Left renal cortex interstitium (tissue), 4 donors: ENCODE results near the gene PRICKLE2. TPM values are rescaled to one million over a fixed set of nuclear protein-coding genes. Genes with fewer than 3 reads are reported as not detected.

ENCODE experiments used
- DNase-seq, 4 donors: peaks; one replicate each; pipeline ENCODE4 v3.0.0-alpha.2; 2013; ENCODE audit warnings: low read depth in 4 of 4, low spot score in 2 of 4, missing footprints in 1 of 4
- polyA plus RNA-seq, 4 donors: library from polyadenylated mRNA; unstranded; fragments of 120-200 nt; gene quantifications; one replicate each; pipeline ENCODE4 v1.2.1, GENCODE V29; 2013; ENCODE audit not compliant: insufficient read length in 4 of 4

The PRICKLE2 gene
- polyA plus RNA-seq, 4 donors = 16.5 to 24.1 (median 19.8) TPM

DNA sequence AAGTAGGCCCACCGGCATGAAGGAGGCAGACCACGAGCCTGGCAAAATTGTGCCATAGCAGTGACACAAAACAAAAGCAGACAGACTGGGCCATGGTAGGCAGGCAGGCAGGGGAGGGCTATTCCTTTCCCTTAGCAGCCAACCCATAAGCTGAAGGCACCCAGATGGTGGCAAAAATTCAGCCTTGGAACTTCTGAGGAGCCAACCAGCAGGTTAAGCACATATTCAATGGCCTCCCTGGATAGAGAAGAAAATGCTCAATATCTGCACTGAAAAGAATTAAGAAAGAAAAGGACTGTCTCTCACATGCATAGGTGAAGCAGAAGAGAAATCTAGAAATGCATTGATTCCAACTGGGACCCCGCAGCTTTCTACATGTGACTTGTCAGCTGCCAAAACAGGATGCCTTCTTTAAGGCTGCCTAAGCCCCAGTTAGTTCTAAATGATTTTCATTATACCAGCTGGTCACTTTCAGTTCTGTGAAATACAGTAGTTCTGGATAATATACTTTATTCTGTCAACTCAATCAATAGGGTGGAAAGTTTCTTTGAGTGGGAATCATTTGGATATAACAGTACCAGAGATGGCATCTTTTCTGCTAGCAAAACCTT lies 2.7 kb downstream of the PRICKLE2 start:
- DNase-seq = no peak

DNA sequence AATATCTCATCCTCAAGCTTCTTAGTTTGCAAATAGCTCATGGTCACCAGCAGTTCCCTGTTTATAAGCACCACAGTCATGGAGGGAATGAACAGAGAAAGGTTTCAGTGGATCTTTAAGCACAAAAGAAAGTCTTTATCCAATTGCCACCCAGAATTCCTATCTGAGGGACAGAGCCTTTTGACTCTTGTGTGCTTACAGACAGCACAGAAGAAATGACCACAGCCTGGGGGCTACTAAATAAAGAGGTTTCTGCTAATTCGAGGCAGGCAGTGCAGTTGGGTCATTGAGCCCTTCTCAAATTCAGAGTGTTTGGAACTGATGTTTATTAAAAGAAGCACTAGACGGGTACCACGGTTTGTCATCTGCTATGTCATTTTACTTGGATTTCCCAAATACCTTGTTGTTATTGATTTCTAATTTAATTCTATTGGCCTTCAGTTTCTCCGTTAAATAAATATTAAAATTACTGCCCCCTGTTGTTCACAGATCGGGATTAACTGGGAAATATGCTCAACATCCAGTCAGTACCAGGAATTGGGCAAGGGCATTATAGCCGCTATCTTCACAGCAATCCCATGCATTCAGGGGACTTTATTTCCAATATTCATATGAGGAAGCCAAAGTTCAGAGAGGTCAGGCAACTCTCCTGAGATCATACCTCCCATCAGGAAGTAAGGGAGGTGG lies 3.6 kb downstream of the PRICKLE2 start:
- DNase-seq = no peak

DNA sequence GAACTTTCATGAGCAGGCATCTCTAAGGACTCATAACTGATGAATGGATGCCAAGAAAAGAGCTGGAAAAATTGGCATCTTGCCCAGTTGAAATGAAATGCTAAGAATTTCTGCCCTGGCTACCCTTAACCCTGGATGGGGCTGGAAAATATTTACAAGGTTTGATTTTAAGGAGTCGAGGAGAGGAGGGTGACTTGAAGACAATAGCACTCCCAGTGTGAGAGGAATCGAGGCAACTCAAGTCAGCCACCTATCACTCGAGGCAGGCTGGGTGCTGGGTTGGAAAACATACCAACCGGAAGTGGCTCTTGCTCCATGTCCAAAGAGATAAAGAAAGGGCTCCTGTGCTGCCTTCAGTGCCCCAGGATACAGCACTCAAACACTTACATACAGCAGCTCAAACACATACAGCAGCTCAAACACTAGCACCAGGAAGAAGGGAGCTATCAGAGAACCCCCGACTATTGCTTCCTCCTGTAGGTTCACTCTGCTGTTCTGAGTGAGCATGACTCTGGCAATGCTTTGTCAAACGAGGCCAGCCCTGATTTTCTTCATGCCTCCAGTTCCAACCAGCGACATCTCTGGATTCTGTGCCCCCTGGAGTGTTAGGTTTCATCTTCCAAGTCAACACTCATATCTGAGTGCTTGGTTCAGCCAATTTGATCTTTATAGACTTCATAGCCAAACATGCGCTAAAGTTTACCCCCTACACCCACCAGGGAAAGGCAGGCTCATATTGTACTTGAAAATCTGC lies 4.9 kb downstream of the PRICKLE2 start:
- DNase-seq = no peak

DNA sequence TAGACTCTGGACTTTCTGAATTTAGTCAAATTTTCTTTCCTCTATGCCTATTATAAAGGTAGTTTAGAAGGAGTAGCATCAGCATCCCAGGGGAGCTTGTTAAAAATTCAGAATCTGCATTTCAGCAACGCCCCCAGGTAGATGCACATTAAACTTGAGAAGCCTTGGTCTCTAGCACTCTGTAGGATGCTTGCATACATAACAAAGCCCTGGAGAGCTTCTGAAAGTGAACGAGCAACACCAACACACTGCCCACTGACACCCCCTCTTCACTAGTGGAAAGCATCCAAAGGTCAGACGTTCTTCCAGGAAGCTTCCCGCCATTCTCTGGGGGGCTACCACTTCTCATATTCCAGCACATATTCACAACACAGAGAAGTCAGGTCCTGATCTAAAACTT lies 6.5 kb downstream of the PRICKLE2 start:
- DNase-seq = no peak

DNA sequence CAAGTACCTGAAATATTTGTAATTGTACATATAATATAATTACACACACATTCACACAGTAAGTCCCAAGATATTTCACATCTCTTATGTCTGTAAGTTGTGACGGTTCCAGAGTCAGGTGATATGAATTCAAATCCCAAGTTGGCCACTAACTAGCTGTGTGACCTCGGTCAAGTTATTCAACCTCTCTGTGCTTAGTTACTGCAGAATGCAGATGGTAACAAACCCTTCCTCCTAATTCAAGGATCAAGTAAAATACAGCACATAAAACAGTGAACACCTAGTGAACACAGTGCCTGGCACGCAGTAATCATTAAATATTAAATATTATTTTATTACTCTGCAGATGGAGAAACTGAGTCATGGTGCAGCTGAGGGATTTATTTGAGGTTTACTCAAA lies 6.9 kb downstream of the PRICKLE2 start:
- DNase-seq = no peak

DNA sequence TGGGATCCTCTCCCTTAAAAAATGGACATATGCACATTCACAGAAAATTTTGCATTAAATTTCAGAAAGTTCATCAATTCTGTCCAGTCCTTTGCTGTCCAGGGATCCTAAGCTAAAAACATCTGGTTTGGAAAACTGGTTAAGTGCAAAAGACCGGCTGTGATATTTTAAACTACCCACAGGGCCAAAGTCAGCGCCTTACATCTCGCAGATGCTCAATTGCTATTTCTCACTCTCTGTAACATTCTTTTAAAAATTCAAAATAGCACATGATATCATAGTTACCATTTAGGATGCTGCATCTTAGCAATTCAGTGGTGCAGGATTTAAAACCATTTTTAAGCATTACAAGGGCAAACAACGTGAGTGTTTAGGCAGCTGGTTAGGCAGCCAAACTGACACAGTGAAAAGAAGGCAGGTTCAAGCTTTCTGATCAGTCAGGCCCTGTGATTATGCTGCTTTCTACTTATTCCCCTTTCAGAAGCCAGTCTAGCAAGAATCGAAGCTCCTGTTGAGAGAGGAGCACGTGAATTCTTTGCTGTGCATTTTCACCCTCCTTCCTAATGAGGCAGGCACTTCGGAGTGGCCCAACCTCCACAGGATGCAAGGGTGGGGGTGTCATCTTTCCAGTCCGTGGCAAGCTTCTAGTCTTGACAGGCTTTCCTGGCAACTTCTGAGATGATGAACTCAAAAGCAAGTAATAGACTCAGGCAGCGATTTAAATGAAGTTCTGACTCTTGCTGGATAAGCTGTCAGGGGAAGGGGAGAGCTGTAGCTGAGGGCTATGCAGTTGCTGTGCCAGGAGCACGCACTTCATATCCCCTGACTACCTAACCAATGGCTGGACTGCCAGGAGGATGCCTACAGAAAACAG lies 8.8 kb downstream of the PRICKLE2 start:
- DNase-seq = no peak

DNA sequence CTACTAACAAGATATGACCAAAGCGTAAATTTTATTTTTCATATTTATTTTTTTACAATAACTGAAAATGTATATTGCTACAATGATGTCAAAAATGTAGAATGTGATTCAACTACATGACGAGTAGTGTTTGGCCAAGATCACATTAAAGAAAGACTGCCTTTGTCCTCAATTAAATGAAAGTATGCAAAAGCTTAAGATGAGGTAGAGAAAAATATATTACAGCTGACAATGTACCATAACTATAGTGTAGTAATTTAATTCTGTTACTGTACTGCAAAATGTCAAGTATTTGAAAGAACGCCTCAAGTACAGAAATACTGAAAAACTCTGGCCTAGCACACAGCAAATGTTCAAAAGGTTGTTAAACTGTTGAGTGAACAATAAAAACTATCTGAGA lies 9.7 kb downstream of the PRICKLE2 start:
- no peak for DNase-seq

DNA sequence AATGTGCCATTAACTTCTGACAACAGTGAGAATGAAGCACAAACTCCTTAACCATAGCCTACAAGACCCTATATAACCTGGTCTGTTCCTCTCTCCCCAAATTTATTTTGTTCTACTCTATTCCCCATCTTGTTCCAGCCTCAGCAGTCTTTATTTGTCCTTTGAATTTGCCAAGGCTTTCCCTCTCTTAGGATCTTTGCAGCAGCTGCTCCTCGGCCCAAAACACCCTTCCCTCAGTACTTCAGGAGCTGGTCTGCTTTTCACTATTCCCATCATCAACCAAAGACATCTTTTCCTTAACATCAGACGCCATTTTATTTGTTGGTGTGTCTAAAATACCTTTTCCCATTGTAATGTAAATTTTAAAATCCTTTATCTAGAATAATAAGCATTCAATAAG lies 10.2 kb downstream of the PRICKLE2 start:
- no peak for DNase-seq

DNA sequence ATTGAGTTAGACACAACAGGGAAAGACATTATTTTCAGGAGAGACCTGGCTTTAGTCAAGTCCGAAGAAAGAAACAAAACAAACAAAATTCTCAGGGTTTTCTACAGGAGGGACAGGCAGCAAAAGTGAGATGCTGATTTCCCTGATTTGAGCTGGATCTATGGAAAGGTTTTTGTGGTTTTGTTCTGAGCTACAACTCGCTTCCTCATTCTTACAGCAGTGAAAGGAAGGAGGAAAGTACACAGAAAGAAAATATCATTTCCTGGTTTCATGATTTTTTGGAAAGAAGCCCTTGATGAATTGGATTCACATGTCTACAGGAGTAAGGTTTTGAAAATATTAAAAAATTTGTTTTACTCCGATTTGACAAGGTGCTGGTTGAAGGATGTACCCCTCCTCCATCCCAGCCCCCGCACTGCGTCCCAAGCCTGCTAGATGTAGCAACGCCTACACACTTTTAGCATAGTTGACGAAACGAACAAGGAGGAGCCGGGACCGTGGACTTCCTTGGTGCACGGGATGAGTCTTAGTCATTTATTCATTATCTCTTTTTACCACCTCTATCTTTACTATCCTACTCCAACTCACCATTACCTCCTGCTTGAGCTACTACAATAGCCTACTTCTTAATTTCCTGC lies 10.8 kb downstream of the PRICKLE2 start:
- DNase-seq = no peak

DNA sequence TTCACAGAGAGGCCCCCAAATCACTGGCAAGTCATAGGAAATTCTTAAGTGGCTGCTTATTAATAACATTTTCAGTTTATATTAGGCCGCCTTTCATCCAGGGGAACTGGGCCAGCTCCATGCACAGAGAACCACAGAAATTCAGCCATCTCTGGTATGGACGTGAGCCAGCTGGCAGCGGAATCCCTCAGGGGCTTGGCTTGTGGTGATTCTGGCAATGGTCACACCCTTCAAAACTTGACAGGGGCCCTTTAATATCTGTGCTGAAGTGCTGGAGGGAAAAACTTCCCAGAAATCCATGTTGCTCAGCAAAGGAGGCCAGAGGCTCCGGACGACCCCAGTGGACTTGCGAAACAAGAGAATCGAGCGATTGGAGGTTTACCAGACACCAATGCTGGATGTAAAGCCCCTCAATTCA lies 11.3 kb downstream of the PRICKLE2 start:
- DNase-seq = no peak

DNA sequence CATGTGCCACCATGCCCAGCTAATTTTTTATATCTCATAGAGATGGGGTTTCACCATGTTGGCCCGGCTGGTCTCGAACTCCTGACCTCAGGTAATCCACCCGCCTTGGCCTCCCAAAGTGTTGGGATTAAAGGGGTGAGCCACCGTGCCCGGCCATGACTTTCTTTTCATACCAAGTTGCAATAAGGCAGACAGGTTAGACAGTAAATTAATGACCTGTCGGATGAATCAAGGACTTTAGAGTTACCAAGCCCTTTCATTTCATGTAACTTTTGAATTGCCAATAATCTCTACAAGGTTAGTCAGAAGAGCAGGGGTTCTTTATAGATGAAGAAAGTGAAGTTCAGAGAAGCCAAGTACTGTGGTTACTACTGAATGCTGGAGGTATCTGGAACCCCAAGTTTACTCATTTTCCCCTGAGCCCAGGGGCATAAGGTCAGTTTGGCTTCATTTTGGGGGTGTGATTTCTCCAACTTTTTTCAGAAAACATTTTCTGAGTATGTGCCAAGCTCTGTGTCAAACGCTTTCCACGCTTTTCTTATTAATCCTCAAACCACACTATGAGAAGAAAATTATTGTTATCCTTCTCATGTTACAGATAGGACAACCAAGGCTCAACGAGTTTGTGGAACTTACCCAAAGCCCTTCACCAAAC lies 11.9 kb downstream of the PRICKLE2 start:
- no peak for DNase-seq

DNA sequence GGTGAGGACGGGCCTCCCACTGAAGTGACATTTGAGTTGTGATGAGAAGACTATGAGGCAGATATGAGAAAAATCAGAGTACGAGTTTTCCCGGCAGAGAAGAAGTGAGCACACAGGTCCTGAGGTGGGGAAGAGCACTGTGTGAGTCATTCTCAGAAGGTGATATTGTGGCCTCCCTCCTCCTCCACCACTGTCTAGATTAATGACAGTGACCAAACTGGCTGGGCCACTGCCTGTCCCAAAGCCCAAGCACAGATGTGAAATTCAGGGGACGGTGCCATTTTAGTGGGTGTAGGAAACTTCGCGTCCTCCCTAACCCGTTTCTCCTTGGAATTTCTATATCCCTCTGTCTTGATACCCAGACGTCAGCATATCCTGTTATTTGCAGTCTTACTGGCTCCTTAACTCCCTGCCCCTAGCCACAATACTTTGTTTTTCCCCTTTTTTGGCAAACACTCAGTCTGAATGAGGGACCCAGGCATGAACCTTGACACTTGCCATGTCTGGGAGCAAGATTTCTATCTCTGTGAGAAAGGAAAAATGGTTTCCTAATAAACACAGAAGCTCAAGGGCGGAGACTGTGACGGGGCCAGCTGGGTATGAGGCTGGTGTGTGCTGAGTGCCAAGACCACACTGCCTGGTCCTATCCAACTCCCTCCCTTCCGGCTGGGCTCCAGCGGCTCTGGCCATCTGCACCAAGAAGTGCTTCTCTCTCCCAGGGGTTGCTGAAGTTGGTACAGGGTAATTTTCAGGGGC lies 15.2 kb downstream of the PRICKLE2 start:
- DNase-seq = no peak

DNA sequence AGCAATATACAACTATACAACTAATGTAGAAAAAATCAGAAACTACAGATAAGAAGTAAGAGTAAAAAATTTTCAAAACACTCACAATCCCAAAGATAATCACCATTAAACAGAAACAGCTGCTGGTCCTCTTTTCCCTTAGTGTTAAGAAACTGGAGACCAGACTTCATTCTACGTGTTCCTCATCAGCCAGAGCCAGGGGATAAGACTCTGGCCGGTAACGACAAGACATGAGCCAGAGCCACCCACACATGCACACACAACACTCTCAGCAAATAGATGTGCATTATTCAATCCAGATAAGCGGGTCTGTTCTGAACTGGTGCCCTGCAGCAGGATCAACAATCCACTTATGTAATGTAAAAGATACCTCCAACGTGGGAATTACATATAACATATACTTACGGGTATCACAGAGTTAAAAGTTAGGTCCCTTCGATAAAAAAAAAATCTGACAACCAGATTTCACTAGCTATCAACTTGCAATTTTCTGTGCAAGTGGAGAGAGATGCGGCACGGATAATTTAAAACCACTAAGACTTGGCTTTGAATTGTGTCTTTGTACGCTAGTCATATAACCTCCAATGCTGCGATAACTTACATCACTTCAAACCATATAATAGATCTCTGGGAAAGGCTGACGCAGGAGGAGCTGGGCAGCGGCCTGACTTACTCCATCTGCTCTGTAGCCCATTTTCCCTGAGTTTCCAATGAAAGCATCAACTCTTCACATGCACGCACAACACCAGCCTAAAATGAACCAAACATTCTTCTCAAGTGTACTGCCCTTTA lies 17.8 kb downstream of the PRICKLE2 start:
- no peak for DNase-seq

DNA sequence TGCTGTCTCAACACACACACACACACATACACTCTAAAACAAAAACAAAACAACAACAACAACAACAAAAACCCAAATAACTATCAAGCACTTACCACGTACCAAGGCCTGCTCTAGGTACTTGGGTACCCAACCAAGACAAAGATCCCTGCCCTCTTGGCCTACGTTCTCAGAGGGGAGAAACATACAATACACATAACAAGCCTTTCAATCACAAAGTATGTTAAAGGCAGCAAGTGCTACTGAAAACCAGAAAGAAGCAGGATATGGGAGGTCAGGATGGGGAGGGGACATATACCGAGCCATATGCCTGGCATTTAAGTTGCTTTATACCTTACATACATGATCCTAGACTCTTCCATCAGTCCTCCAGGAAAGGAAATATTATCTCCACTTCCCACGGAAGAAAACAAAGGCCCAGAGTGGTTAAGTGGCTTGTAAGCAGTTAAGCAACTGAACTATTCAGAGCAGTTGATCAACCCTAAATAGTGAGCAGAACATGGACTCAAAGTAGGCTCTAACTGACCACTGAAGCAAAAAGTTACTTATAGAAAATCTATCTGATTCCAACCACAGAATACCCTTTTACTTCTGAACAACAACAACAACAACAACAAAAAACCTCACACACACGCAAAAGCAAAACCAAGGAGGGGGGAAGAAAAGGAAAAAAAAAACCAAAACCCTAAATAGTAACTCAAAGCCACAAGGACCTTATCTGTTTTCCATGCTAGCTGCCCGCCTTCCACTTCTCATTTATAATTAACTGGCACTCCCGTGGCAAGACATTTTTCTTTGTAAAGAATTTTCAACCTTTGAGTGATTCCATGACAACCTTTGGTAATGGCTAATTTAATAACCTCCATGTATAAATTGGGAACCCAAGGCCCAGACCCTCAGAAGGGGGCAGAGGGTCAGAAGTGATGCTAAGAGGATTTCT lies 21.0 kb downstream of the PRICKLE2 start:
- DNase-seq = no peak

DNA sequence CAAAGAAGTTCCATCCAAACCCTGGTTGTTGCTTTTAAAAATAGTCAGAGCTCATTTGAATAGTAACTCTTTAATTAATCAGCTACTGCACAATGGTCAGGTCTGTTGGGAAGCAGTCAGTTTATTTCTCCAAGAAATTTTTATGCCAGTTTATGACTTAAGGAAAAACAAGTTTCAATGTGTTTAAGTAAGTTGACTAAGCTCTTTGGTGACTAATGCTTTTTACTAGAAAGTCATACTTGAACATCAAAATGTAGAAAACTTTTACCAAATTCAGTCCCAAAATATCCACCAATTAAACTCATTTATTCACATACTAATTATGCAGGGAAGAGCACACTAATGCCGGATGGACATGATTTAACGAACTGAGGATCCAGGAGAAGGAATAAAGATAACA lies 22.1 kb downstream of the PRICKLE2 start:
- DNase-seq = no peak

DNA sequence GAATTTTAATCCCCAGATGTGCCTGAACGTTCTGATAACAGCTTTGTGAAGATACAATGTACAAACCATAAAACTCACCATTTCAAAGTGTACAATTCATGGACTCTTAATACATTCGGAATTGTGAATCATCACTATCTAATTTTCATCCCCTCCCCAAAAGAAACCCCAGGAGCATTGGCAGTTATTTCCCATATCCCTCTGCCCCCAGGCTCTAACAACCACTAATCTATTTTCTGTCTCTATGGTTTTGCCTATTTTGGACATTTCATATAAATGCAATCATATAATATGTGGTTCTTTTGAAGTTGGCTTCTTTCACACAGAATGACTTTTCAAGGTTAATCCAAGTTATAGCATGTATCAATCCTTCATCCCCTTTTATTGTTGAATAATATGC lies 25.3 kb downstream of the PRICKLE2 start:
- DNase-seq = no peak

DNA sequence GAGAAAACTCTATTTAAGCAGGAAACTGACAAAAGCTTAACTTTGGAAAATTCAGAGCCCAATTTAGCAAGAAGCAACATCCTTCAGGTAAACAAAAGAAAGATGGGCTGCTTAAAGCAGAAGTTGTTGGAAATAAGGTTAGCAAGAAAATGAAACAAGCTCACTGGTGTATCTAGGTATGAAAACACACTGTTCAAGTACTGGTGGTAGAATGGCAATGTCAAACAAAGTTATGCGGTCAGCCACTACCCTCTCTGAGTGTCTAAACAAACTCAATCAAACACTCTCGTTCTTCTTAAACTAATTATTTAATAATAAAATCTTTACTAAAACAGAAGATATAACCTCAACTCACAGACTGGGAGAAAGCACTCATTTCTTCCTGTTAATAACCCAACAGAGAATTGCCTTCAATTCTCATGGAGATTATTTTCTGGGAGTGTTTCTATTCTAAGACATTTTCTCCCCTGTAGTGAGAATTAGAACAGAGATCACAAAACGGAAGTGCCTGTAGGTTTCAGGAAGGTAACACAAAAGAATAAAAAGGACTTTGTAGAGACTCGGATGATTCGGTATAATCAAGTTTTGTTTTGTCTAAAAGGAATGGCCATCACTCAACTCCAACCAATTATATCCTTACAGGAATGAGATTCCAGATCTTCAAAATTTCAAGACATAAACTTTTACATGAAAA lies 28.9 kb downstream of the PRICKLE2 start:
- DNase-seq = no peak
